Heart left ventricle (tissue), 16 donors: ENCODE data around the gene FBXW7. TPM values are rescaled to one million over a fixed set of nuclear protein-coding genes. Genes with fewer than 3 reads are reported as not detected.

Experiments used
- ATAC-seq, 4 donors: fragments of 200-7000 bp; cut with Tn5 transposase; one replicate each; pipeline ENCODE4 v1.9.1; 2020 to 2022; ENCODE audit warnings: moderate library complexity in 4 of 4, mild to moderate bottlenecking in 3 of 4, moderate number of reproducible peaks in 1 of 4
- DNase-seq, 5 donors: peaks; one replicate each; pipeline ENCODE4 v3.0.0-alpha.2; 2020
- H3K27ac ChIP-seq, 12 donors: fragments of 200-600 bp; sonication (generic) in 4 of 12; one replicate each; pipeline versions ENCODE4 v1.5.0 to v1.8.0; 2016 to 2022; ENCODE audit warnings: mild to moderate bottlenecking in 2 of 12
- H3K27me3 ChIP-seq, 9 donors: fragments of 200-600 bp; sonication (generic) in 2 of 9; one replicate each; pipeline versions ENCODE4 v1.5.1 to v1.8.0; 2016 to 2022; ENCODE audit warnings: mild to moderate bottlenecking in 3 of 9
- H3K36me3 ChIP-seq, 9 donors: fragments of 200-600 bp; sonication (generic) in 2 of 9; one replicate each; pipeline versions ENCODE4 v1.5.0 to v1.8.0; 2018 to 2022; ENCODE audit warnings: mild to moderate bottlenecking in 2 of 9
- H3K4me1 ChIP-seq, 12 donors: fragments of 200-600 bp; sonication (generic) in 4 of 12; one replicate each; pipeline versions ENCODE4 v1.5.0 to v1.8.0; 2016 to 2022; ENCODE audit warnings: mild to moderate bottlenecking in 3 of 12
- H3K4me3 ChIP-seq, 12 donors: fragments of 200-600 bp; sonication (generic) in 4 of 12; one replicate each; pipeline versions ENCODE4 v1.5.0 to v1.8.0; 2017 to 2022; ENCODE audit warnings: mild to moderate bottlenecking in 9 of 12, moderate library complexity in 4 of 12
- H3K9me3 ChIP-seq, 12 donors: fragments of 200-600 bp; sonication (generic) in 4 of 12; one replicate each; pipeline versions ENCODE4 v1.5.0 to v1.8.0; 2016 to 2022; ENCODE audit warnings: mild to moderate bottlenecking in 1 of 12
- CTCF ChIP-seq, 12 donors: fragments of 200-600 bp; sonication (generic) in 4 of 12; IDR thresholded peaks; one replicate each; pipeline versions ENCODE4 v1.5.0 to v1.8.0; 2018 to 2022; ENCODE audit warnings: antibody characterized with exemption in 12 of 12, mild to moderate bottlenecking in 5 of 12
- POLR2A ChIP-seq, 2 donors: fragments of 450-650 bp; IDR thresholded peaks; one replicate each; pipeline ENCODE4 v1.6.1; 2017; ENCODE audit warnings: antibody characterized with exemption in 2 of 2, mild to moderate bottlenecking in 2 of 2, moderate library complexity in 2 of 2
- WGBS, 4 donors: extraction: QIAGEN DNeasy Blood & Tissue Kit in 2 of 4; methylation state at CpG; one replicate each; pipeline versions ENCODE4 v1.1.5 to v1.1.7; 2013 to 2018; 5-methylcytosine and 5-hydroxymethylcytosine counted together
- intact Hi-C, 10 donors: fragments of 100-400 bp; cut with DNase I; formaldehyde crosslinking; loops; one replicate each; pipeline versions ENCODE4 v1.11.1 to v1.14.2; 2022
- polyA plus RNA-seq, 2 donors: library from polyadenylated mRNA; stranded (reverse); fragments of 200-250 nt; gene quantifications; one replicate each; pipeline ENCODE4 v1.2.3, GENCODE V29; 2013
- total RNA-seq, 9 donors: library from RNA; depleted of rRNA in 2 of 9; stranded (reverse); fragments of >200 nt in 2 of 9; fragmentation: NEBNext Ultra II Directional in 3 of 9; extraction: Animal tissue kit (Norgen Biotek cat#: 25700) in 3 of 9; gene quantifications; one replicate each; pipeline versions ENCODE4 v1.1.0 to v1.2.4, GENCODE V29; 2016 to 2023
- donor health status: ischemic (EF 13 %, LVEDD 7.1; RV severe dilation, severe dysfunction).
- donor health status: healthy with polysubstance abuse.
- donor health status: DM: no; HTN: yes; CAD: no.
- donor health status: DM: no; HTN: no; CAD: no.
- donor health status: ischemic (EF 25% LVEDD 6.9; RV normal size, moderate dysfunction).
- donor health status: ischemic (EF 25% LVEDD 5.7; RV mildly dilated, moderate dysfunction).
- donor health status: healthy.
- donor health status: DM: yes; HTN: yes; CAD: no.
- donor health status: ischemic (EF 35%, LVEDD 5.7; RV mildly dilated, moderate dysfunction).
- donor health status: nonischemic (EF 11% LVEDD 7.7; RV severe dilation, severe dysfunction).
- donor health status: DM: yes; HTN: yes; CAD: no.
- donor health status: PGD.
- donor health status: ischemic (EF 29% LVEDD 5.4; RV normal size, mild dysfunction).
- donor health status: nonischemic (EF 23%, LVEDD 6.1; RV moderate dilation, normal function).

FBXW7 gene
- total and polyA plus RNA-seq, 11 donors: 20.6 to 74.1 (median 59.8) TPM

GRCh38 chr4:152331042-152331441 lies 204.8 kb downstream of the FBXW7 start:
- H3K36me3 ChIP-seq: peaks cover 0 to 100% (median 67%) of the 10 kb centered on the region in 9 donors
- no peak for ATAC-seq
- 89 to 95% (median 94%) methylated on average over 2 of the region's 2 CpGs for WGBS, 4 donors

GRCh38 chr4:152328582-152328981 lies 207.3 kb downstream of the FBXW7 start:
- no peak for TF ChIP-seq CTCF (IDR thresholded peaks at IDR 0.05)
- no peak for TF ChIP-seq POLR2A (IDR thresholded peaks at IDR 0.05)
- Histone ChIP-seq H3K9me3 (no peaks in the 10 kb centered on the region), H3K27ac (no peak overlapping the region), H3K4me3 (no peak overlapping the region), H3K27me3 (no peaks in the 10 kb centered on the region), H3K4me1 (peaks cover 0 to 6% (median 0%) of the 10 kb centered on the region in 12 donors), H3K36me3 (peaks cover 0 to 100% (median 75%) of the 10 kb centered on the region in 9 donors)
- DNase-seq (no peak), ATAC-seq (no peak)
- intact Hi-C loops: no loop called here
- WGBS, 4 donors: 73 to 86% (median 82%) methylated on average over 1 of the region's 1 CpG

More at GRCh38 chr4:152331042-152331441, 204.8 kb downstream of the FBXW7 start:
- no peak for TF ChIP-seq POLR2A (IDR thresholded peaks at IDR 0.05)
- TF ChIP-seq CTCF (IDR thresholded peaks at IDR 0.05): no peak
- H3K4me1 ChIP-seq: peaks cover 0 to 6% (median 0%) of the 10 kb centered on the region in 12 donors
- no peaks in the 10 kb centered on the region for H3K9me3 ChIP-seq
- intact Hi-C loops: no loop called here
- H3K27me3 ChIP-seq: no peaks in the 10 kb centered on the region
- no peak overlapping the region for H3K27ac ChIP-seq
- no peak for DNase-seq
- H3K4me3 ChIP-seq: no peak overlapping the region

- intact Hi-C loops: no loop called here
- ATAC-seq (no peak), DNase-seq (no peak)
- no peaks in the 10 kb centered on the region for H3K9me3 ChIP-seq
- no peaks in the 10 kb centered on the region for H3K27me3 ChIP-seq
- 88 to 91% (median 88%) methylated on average over 6 of the region's 6 CpGs for WGBS, 4 donors
- no peak overlapping the region for H3K27ac ChIP-seq
- H3K4me1 ChIP-seq: peaks cover 0 to 6% (median 0%) of the 10 kb centered on the region in 12 donors
- no peak for TF ChIP-seq CTCF (IDR thresholded peaks at IDR 0.05)
- TF ChIP-seq POLR2A (IDR thresholded peaks at IDR 0.05): no peak
- H3K4me3 ChIP-seq: no peak overlapping the region
- H3K36me3 ChIP-seq: peaks cover 0 to 100% (median 73%) of the 10 kb centered on the region in 9 donors
These were observed 208.1 kb downstream of the FBXW7 start for GRCh38 chr4:152327606-152328453.

- intact Hi-C loops: no loop called here
- ATAC-seq (no peak), DNase-seq (no peak)
- 90 to 93% (median 92%) methylated on average over 5 of the region's 5 CpGs for WGBS, 4 donors
- H3K4me3 ChIP-seq: no peak overlapping the region
- H3K27me3 ChIP-seq: no peaks in the 10 kb centered on the region
- no peak overlapping the region for H3K27ac ChIP-seq
- peaks cover 0 to 6% (median 0%) of the 10 kb centered on the region in 12 donors for H3K4me1 ChIP-seq
- H3K36me3 ChIP-seq: peaks cover 0 to 100% (median 73%) of the 10 kb centered on the region in 9 donors
- H3K9me3 ChIP-seq: no peaks in the 10 kb centered on the region
- TF ChIP-seq POLR2A (IDR thresholded peaks at IDR 0.05): no peak
- TF ChIP-seq CTCF (IDR thresholded peaks at IDR 0.05): no peak
These were observed 210.1 kb downstream of the FBXW7 start for GRCh38 chr4:152325831-152326230.
